ENCODE results near the gene VGF. TPM values are rescaled to one million over a fixed set of nuclear protein-coding genes. Genes with fewer than 3 reads are reported as not detected.
"Not testable (repeated sequence)": the region's sequence is repeated elsewhere in the genome, so short reads cannot be mapped to it uniquely, and the experiment has no call there.

VGF gene
- total RNA-seq, 4 donors from 2014 or later = 0.94 TPM; not detected in 3

DNA sequence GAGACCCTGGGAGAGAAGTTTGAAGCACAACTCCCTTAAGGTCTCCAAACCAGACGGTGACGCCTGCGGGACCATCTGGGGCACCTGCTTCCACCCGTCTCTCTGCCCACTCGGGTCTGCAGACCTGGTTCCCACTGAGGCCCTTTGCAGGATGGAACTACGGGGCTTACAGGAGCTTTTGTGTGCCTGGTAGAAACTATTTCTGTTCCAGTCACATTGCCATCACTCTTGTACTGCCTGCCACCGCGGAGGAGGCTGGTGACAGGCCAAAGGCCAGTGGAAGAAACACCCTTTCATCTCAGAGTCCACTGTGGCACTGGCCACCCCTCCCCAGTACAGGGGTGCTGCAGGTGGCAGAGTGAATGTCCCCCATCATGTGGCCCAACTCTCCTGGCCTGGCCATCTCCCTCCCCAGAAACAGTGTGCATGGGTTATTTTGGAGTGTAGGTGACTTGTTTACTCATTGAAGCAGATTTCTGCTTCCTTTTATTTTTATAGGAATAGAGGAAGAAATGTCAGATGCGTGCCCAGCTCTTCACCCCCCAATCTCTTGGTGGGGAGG is 27.6 kb downstream of the VGF start:
- DNase-seq = peak in 2 of 3 donors; percentile 64 to 68
- Histone ChIP-seq H3K36me3 (no peaks in the 10 kb centered on the region), H3K9me3 (no peaks in the 10 kb centered on the region), H3K27ac (peak overlapping the region in 3 of 4 donors; percentile 17 to 78 (median 61)), H3K4me3 (peak overlapping the region in 1 of 4 donors; percentile 32), H3K4me1 (peaks cover 0 to 19% (median 3%) of the 10 kb centered on the region in 4 donors), H3K27me3 (no peaks in the 10 kb centered on the region)
- TF ChIP-seq POLR2A (IDR thresholded peaks at IDR 0.05) = no peak
- TF ChIP-seq CTCF (IDR thresholded peaks at IDR 0.05) = no peak

DNA sequence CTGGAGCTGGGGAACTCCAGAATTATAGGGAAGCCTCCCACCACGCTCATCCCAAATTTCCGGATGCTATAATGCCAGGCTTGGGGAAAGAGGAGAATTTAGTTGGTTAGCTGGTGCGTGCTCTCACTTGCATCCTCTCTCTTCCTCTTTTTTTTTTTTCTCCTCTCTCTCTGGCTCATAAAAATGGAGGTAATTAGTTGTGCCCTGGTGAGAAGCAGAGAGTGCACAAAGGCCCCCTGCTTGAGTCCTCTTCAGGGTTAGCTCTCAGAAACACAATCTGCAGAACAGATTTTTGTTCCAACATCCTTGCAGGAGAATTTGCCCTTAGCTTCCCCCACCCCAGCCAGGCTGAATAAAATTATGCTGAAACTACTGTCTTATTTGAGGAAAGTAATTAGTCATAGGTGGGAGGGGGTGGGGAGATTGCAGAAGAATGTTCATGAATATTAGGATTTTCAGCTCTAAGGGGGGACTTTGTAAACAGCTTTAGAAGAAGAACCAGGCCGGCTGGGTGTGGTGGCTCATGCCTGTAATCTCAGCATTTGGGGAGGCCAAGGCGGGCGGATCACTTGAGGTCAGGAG is 30.9 kb downstream of the VGF start:
- H3K9me3 ChIP-seq = no peaks in the 10 kb centered on the region
- no peaks in the 10 kb centered on the region for H3K36me3 ChIP-seq
- H3K27me3 ChIP-seq = no peaks in the 10 kb centered on the region
- H3K4me1 ChIP-seq = peaks cover 0 to 19% (median 3%) of the 10 kb centered on the region in 4 donors
- H3K4me3 ChIP-seq = no peak overlapping the region
- no peak for DNase-seq
- no peak overlapping the region for H3K27ac ChIP-seq
- TF ChIP-seq POLR2A (IDR thresholded peaks at IDR 0.05) (no peak), CTCF (IDR thresholded peaks at IDR 0.05) (no peak)

- no peaks in the 10 kb centered on the region for H3K27me3 ChIP-seq
- DNase-seq = no peak
- H3K4me1 ChIP-seq = peaks cover 0 to 16% (median 3%) of the 10 kb centered on the region in 4 donors
- TF ChIP-seq POLR2A (IDR thresholded peaks at IDR 0.05) (no peak), CTCF (IDR thresholded peaks at IDR 0.05) (no peak)
- no peak overlapping the region for H3K27ac ChIP-seq
- H3K9me3 ChIP-seq = no peaks in the 10 kb centered on the region
- no peaks in the 10 kb centered on the region for H3K36me3 ChIP-seq
- no peak overlapping the region for H3K4me3 ChIP-seq
Observed at GRCh38 chr7:101133621-101134398, 31.6 kb downstream of the VGF start.

DNA sequence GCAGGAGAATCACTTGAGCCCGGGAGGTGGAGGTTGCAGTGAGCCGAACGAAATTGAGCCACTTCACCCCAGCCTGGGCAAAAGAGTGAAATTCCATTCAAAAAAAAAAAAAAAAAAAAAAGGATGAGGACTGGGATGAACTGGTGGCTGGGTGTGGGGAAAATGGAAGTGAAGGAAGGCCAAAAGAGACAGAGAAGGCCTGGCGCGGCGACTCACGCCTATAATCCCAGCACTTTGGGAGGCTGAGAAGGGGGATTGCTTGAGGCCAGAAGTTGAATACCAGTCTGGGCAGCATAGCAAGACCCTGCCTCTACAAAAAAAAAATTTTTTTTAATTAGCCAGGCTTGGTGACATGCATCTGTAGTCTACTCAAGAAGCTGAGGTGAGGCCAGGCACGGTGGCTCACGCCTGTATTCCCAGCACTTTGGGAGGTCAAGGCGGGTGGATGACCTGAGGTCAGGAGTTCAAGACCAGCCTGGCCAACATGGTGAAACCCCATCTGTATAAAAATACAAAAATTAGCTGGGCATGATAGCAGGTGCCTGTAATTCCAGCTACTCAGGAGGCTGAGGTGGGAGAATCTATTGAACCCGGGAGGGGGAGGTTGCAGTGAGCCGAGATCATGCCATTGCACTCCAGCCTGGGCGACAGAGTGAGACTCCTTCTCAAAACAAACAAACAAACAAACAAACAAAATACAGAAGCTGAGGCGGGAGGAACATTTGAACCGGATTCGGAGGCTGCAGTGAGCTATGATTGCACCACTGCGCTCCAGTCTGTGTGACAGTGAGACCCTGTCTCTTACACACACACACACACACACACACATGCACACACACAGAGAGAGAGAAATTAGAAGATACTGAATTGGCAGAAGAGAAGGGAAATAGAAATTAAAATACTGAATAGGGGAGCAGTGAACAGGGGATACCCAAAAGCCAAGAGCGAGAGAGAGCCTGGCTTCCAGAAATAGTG is 32.5 kb downstream of the VGF start:
- H3K9me3 ChIP-seq, H3K27ac ChIP-seq, H3K4me3 ChIP-seq, DNase-seq, H3K36me3 ChIP-seq, H3K4me1 ChIP-seq, H3K27me3 ChIP-seq: not testable (repeated sequence)

DNA sequence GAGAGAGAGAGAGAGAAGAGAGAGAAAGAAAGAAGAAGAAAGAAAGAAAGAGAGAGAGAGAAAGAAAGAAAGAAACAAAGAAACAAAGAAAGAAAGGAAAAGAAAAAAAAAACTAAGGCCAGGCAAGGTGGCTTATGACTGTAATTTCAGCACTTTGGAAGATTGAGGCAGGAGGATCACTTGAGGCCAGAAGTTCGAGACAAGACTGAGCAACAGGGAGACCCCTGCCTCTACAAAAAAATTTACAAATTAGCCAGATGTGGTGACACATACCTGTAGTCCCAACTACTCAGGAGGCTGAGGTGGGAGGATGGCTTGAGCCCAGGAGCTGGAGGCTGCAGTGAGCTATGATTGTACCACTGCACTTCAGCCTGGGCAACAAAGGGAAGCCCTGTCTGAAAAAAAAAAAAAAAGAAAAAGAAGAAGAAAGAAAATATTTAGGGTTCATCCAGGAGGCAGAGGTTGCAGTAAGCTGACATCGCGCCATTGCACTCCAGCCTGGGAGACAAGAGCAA is 35.7 kb downstream of the VGF start:
- Histone ChIP-seq H3K27me3 (no peaks in the 10 kb centered on the region), H3K4me3 (no peak overlapping the region), H3K9me3 (no peaks in the 10 kb centered on the region), H3K27ac (no peak overlapping the region), H3K4me1 (peaks cover 0 to 24% (median 6%) of the 10 kb centered on the region in 4 donors), H3K36me3 (no peaks in the 10 kb centered on the region)
- no peak for TF ChIP-seq CTCF (IDR thresholded peaks at IDR 0.05)
- no peak for TF ChIP-seq POLR2A (IDR thresholded peaks at IDR 0.05)
- no peak for DNase-seq
